ENCODE data around the gene KCNB1.

DNA sequence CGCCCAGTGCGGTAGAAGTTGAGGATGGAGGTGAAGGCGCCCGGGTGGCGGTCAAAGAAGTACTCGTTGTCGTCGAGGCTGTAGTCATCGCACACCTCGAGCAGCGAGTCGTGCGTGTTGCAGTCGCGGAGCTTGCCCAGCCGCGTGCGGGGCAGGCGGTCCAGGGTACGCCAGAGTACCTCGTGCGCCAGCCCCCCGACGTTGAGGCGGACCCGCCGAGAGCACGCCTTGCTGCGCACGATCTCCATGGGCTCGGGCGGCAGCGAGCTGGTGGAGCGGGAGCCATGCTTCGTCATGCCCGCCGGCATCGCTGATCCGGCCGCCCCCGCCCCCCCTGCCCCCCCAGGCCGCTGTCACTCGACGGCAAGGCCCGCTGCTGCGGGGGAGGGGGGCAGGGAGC is 295 bp downstream of the KCNB1 start:
- TF ChIP-seq POLR2AphosphoS5 (IDR thresholded peaks at IDR 0.05; ENCODE audit: low read depth) (no peak), GABPA (IDR thresholded peaks at IDR 0.05; ENCODE audit: low read depth) (no peak)
- TF ChIP-seq, protein P1, sequence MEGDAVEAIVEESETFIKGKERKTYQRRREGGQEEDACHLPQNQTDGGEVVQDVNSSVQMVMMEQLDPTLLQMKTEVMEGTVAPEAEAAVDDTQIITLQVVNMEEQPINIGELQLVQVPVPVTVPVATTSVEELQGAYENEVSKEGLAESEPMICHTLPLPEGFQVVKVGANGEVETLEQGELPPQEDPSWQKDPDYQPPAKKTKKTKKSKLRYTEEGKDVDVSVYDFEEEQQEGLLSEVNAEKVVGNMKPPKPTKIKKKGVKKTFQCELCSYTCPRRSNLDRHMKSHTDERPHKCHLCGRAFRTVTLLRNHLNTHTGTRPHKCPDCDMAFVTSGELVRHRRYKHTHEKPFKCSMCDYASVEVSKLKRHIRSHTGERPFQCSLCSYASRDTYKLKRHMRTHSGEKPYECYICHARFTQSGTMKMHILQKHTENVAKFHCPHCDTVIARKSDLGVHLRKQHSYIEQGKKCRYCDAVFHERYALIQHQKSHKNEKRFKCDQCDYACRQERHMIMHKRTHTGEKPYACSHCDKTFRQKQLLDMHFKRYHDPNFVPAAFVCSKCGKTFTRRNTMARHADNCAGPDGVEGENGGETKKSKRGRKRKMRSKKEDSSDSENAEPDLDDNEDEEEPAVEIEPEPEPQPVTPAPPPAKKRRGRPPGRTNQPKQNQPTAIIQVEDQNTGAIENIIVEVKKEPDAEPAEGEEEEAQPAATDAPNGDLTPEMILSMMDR (IDR thresholded peaks at IDR 0.05; ENCODE audit: insufficient read depth, low read length): no peak
- TF ChIP-seq, protein P2, sequence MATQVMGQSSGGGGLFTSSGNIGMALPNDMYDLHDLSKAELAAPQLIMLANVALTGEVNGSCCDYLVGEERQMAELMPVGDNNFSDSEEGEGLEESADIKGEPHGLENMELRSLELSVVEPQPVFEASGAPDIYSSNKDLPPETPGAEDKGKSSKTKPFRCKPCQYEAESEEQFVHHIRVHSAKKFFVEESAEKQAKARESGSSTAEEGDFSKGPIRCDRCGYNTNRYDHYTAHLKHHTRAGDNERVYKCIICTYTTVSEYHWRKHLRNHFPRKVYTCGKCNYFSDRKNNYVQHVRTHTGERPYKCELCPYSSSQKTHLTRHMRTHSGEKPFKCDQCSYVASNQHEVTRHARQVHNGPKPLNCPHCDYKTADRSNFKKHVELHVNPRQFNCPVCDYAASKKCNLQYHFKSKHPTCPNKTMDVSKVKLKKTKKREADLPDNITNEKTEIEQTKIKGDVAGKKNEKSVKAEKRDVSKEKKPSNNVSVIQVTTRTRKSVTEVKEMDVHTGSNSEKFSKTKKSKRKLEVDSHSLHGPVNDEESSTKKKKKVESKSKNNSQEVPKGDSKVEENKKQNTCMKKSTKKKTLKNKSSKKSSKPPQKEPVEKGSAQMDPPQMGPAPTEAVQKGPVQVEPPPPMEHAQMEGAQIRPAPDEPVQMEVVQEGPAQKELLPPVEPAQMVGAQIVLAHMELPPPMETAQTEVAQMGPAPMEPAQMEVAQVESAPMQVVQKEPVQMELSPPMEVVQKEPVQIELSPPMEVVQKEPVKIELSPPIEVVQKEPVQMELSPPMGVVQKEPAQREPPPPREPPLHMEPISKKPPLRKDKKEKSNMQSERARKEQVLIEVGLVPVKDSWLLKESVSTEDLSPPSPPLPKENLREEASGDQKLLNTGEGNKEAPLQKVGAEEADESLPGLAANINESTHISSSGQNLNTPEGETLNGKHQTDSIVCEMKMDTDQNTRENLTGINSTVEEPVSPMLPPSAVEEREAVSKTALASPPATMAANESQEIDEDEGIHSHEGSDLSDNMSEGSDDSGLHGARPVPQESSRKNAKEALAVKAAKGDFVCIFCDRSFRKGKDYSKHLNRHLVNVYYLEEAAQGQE (IDR thresholded peaks at IDR 0.05; ENCODE audit: insufficient replicate concordance, low read depth): no peak

All from HL-60 (cell line).